ENCODE measurements around the gene CXXC5. TPM values are rescaled to one million over a fixed set of nuclear protein-coding genes. Genes with fewer than 3 reads are reported as not detected.

Gene CXXC5
- total and polyA plus RNA-seq, 9 of the 15 experiments (the other 6 are each of a cell fraction or from before 2014, with no cell fraction given), result 1.9 to 123 (median 45.8) TPM

- TF ChIP-seq KDM5B (IDR thresholded peaks at IDR 0.05; ENCODE audit: insufficient replicate concordance, low read depth, low read length) (peak; percentile 53), GATA2 (CRISPR knock-in tag; IDR thresholded peaks at IDR 0.05) (no peak), SIN3A (IDR thresholded peaks at IDR 0.05; ENCODE audit: borderline replicate concordance in 2 of 2, control insufficient read depth in 1 of 2, low read depth in 2 of 2, low read length in 2 of 2) (no peak; a peak in 1 of 4 replicates), CBX3 (IDR thresholded peaks at IDR 0.05; ENCODE audit: borderline replicate concordance in 1 of 2, low read length in 2 of 2) (0 out of 3 replicates have a peak, but pooled peaks of 1 of the 2 experiments have one; percentile 27), SP1 (CRISPR knock-in tag; IDR thresholded peaks at IDR 0.05) (no peak; the same call in 1 of the 2 replicates), TBP (optimal IDR thresholded peaks at IDR 0.05; ENCODE audit: low read depth, low read length) (peak; percentile 45), RBM22 (IDR thresholded peaks at IDR 0.05; ENCODE audit: low read depth, low read length, poor library complexity, severe bottlenecking) (no peak), CXXC5 (CRISPR knock-in tag; IDR thresholded peaks at IDR 0.05) (0 out of 2 replicates have a peak, but pooled peaks have one; percentile 33), ZNF23 (CRISPR knock-in tag; IDR thresholded peaks at IDR 0.05) (no peak), ZC3H8 (IDR thresholded peaks at IDR 0.05) (no peak), LARP7 (IDR thresholded peaks at IDR 0.05) (no peak), MED1 (CRISPR knock-in tag; IDR thresholded peaks at IDR 0.05; ENCODE audit: borderline replicate concordance) (no peak), POLR2B (IDR thresholded peaks at IDR 0.05; ENCODE audit: low read depth, partially characterized antibody) (peak; percentile 75), WHSC1 (IDR thresholded peaks at IDR 0.05; ENCODE audit: low read length) (no peak), PTBP1 (IDR thresholded peaks at IDR 0.05; ENCODE audit: low read depth, low read length) (no peak), IFI16 (CRISPR knock-in tag; IDR thresholded peaks at IDR 0.05) (no peak)
- TF ChIP-seq, protein P1, sequence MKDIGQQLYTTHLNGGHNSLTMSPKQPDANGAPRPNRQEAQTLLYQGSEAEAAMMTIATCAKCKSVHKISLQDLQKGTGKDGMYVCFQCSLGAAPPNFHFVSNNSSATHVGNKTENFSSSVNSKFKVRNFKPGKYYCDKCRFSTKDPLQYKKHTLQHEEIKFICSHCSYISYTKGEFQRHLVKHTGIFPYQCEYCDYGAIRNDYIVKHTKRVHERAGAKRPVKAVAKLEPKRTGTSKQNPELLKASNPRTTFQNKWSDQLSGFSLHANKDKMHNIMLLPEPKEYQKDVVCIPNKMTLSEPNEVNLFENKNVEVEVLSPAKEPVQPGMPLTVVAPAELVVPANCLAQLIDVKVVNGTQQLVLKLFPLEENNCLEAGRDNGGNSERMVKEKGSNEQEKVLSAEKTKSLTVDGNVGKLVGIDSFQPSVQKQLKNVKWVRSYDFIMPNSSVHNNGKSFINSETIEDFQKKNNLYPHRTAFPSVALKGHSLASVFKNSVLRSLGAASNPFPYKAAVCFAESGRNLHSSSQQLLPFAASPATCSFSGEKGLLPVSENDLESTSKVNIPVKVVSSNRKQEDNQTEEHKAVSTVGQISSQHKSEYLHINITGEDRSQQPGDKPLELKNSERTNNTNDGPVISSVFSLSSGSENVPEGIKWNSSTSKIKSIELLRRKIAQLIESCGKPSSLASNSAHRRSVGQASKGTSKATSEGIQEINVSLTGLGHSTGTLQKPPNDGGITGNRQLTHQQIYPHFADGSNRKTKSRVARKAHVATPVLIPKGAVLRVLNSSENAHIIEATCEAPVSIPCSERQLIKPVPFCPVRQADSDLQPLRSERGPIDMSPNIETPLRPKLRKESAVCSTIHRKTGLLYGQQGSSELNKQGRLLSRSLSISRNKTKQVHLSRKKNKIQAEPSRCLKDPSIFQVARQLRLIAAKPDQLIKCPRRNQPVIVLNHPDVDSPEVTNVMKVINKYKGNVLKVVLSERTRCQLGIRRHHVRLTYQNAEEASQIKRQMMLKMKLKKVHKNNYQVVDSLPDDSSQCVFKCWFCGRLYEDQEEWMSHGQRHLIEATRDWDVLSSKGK (CRISPR knock-in tag; IDR thresholded peaks at IDR 0.05), result no peak
- TF ChIP-seq, protein P2, sequence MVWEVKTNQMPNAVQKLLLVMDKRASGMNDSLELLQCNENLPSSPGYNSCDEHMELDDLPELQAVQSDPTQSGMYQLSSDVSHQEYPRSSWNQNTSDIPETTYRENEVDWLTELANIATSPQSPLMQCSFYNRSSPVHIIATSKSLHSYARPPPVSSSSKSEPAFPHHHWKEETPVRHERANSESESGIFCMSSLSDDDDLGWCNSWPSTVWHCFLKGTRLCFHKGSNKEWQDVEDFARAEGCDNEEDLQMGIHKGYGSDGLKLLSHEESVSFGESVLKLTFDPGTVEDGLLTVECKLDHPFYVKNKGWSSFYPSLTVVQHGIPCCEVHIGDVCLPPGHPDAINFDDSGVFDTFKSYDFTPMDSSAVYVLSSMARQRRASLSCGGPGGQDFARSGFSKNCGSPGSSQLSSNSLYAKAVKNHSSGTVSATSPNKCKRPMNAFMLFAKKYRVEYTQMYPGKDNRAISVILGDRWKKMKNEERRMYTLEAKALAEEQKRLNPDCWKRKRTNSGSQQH (CRISPR knock-in tag; IDR thresholded peaks at IDR 0.05), result 0 out of 2 replicates have a peak, but pooled peaks have one; percentile 11
- TF ChIP-seq, protein P3, sequence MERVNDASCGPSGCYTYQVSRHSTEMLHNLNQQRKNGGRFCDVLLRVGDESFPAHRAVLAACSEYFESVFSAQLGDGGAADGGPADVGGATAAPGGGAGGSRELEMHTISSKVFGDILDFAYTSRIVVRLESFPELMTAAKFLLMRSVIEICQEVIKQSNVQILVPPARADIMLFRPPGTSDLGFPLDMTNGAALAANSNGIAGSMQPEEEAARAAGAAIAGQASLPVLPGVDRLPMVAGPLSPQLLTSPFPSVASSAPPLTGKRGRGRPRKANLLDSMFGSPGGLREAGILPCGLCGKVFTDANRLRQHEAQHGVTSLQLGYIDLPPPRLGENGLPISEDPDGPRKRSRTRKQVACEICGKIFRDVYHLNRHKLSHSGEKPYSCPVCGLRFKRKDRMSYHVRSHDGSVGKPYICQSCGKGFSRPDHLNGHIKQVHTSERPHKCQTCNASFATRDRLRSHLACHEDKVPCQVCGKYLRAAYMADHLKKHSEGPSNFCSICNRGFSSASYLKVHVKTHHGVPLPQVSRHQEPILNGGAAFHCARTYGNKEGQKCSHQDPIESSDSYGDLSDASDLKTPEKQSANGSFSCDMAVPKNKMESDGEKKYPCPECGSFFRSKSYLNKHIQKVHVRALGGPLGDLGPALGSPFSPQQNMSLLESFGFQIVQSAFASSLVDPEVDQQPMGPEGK (CRISPR knock-in tag; IDR thresholded peaks at IDR 0.05; ENCODE audit: borderline replicate concordance), result no peak
- TF ChIP-seq, protein P4, sequence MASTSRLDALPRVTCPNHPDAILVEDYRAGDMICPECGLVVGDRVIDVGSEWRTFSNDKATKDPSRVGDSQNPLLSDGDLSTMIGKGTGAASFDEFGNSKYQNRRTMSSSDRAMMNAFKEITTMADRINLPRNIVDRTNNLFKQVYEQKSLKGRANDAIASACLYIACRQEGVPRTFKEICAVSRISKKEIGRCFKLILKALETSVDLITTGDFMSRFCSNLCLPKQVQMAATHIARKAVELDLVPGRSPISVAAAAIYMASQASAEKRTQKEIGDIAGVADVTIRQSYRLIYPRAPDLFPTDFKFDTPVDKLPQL (IDR thresholded peaks at IDR 0.05; ENCODE audit: extremely low read depth, insufficient read length), result no peak
Observed at GRCh38 chr5:139696894-139697658, 48.9 kb downstream of the CXXC5 start (continued).

Measured in K562 (cell line).